Fibroblast of the conjunctiva (primary cell): ENCODE results near the gene SLC16A3.
A peak's percentile ranks its signal among the peaks of the same experiment; 100 is the strongest.

Experiments used
- DNase-seq: peaks from one replicate; pipeline ENCODE4 v3.0.0-alpha.2; 2010; ENCODE audit warnings: low read depth

The SLC16A3 gene

GRCh38 chr17:82223517-82223916, 5.3 kb upstream of the SLC16A3 start:
- no peak for DNase-seq

GRCh38 chr17:82224666-82225065, 4.2 kb upstream of the SLC16A3 start:
- no peak for DNase-seq

GRCh38 chr17:82225368-82226029, 3.3 kb upstream of the SLC16A3 start:
- DNase-seq = no peak

GRCh38 chr17:82226146-82226808, 2.6 kb upstream of the SLC16A3 start:
- no peak for DNase-seq

GRCh38 chr17:82226809-82227628, 1.8 kb upstream of the SLC16A3 start:
- no peak for DNase-seq

GRCh38 chr17:82227629-82228277, 1.1 kb upstream of the SLC16A3 start:
- DNase-seq = no peak

- DNase-seq = no peak
Measured at GRCh38 chr17:82228278-82228841, 482 bp upstream of the SLC16A3 start.

- no peak for DNase-seq
Measured at GRCh38 chr17:82229698-82230608, 1.1 kb downstream of the SLC16A3 start.

GRCh38 chr17:82230609-82231311, 1.9 kb downstream of the SLC16A3 start:
- DNase-seq = peak; percentile 76

GRCh38 chr17:82231312-82231561, 2.4 kb downstream of the SLC16A3 start:
- DNase-seq = no peak

GRCh38 chr17:82231562-82232321, 2.9 kb downstream of the SLC16A3 start:
- no peak for DNase-seq

GRCh38 chr17:82232322-82232820, 3.5 kb downstream of the SLC16A3 start:
- no peak for DNase-seq

GRCh38 chr17:82232876-82233785, 4.3 kb downstream of the SLC16A3 start:
- DNase-seq = no peak

- no peak for DNase-seq
Measured at GRCh38 chr17:82234211-82235055, 5.6 kb downstream of the SLC16A3 start.

GRCh38 chr17:82235056-82235774, 6.4 kb downstream of the SLC16A3 start:
- no peak for DNase-seq

GRCh38 chr17:82235775-82236141, 6.9 kb downstream of the SLC16A3 start:
- DNase-seq = no peak
